Caco-2 (cell line): ENCODE measurements around the gene FLOT1. TPM values are rescaled to one million over a fixed set of nuclear protein-coding genes. Genes with fewer than 3 reads are reported as not detected.

Source experiments
- BruUV-seq: library from RNA; stranded (reverse); fragments of 400-500 nt; replicated peaks from 2 replicates; lab custom pipeline; 2021; lab: Mats Ljungman, UMichigan
- CTCF ChIA-PET: fragments of 300-600 bp; sonication (Branson Sonifier 250); formaldehyde crosslinking; loops from one replicate; lab custom pipeline; 2022; ENCODE audit warnings: antibody characterized with exemption; lab: Charles Lee
- POLR2A ChIA-PET: fragments of 300-600 bp; sonication (Branson Sonifier 250); formaldehyde crosslinking; loops from one replicate; lab custom pipeline; 2022; ENCODE audit warnings: antibody characterized with exemption; lab: Charles Lee
- DNase-seq, 2 experiments: peaks; one replicate each; pipeline versions ENCODE4 v3.0.0 to v3.0.0-alpha.2; 2020 to 2022
- H3K27me3 ChIP-seq: replicated peaks from 2 replicates; pipeline ENCODE4 v1.6.0; 2011; ENCODE audit warnings: low read length; ENCODE audit not compliant: control insufficient read depth, insufficient read depth
- H3K36me3 ChIP-seq: 2 replicates; pipeline ENCODE4 v1.5.1; 2011; ENCODE audit warnings: low read length; ENCODE audit not compliant: control insufficient read depth, insufficient read depth
- H3K4me1 ChIP-seq: fragments of 250-450 bp; sonication (Bioruptor Pico); 2 replicates; pipeline ENCODE4 v1.5.1; 2020; ENCODE audit warnings: mild to moderate bottlenecking
- H3K4me3 ChIP-seq: 2 replicates; pipeline ENCODE4 v1.5.1; 2011; ENCODE audit warnings: low read depth, mild to moderate bottlenecking, control low read depth, low read length
- H3K9me3 ChIP-seq: fragments of 250-450 bp; sonication (Bioruptor Pico); 2 replicates; pipeline ENCODE4 v1.5.1; 2020; ENCODE audit warnings: mild to moderate bottlenecking, moderate library complexity
- H3K27ac Mint-ChIP-seq: one replicate; pipeline ENCODE4 v1.8.0; 2022; ENCODE audit warnings: mixed read lengths; ENCODE audit not compliant: unreplicated experiment
- H3K27me3 Mint-ChIP-seq: one replicate; pipeline ENCODE4 v1.8.0; 2022; ENCODE audit warnings: mixed read lengths; ENCODE audit not compliant: insufficient read depth, unreplicated experiment
- H3K36me3 Mint-ChIP-seq: one replicate; pipeline ENCODE4 v1.8.0; 2022; ENCODE audit warnings: mild to moderate bottlenecking, mixed read lengths; ENCODE audit not compliant: insufficient read depth, unreplicated experiment
- H3K4me1 Mint-ChIP-seq: one replicate; pipeline ENCODE4 v1.8.0; 2022; ENCODE audit warnings: low read depth, mixed read lengths; ENCODE audit not compliant: unreplicated experiment
- H3K4me3 Mint-ChIP-seq: one replicate; pipeline ENCODE4 v1.8.0; 2022; ENCODE audit warnings: mild to moderate bottlenecking, moderate library complexity, mixed read lengths; ENCODE audit not compliant: unreplicated experiment
- H3K9me3 Mint-ChIP-seq: one replicate; pipeline ENCODE4 v1.8.0; 2022; ENCODE audit warnings: mixed read lengths; ENCODE audit not compliant: unreplicated experiment
- intact Hi-C: fragments of 100-400 bp; cut with micrococcal nuclease; formaldehyde crosslinking; loops from one replicate; pipeline ENCODE4 v1.10.0; 2022; ENCODE audit not compliant: unreplicated experiment
- total RNA-seq: library from RNA; stranded (reverse); gene quantifications from 2 replicates; pipeline ENCODE4 v1.2.3, GENCODE V29; 2022
- TF ChIP-seq, protein P1 (sequence below), 2 experiments: fragments of 200-600 bp in 1 of 2; IDR thresholded peaks; 1 replicate in 1 of 2; 2 replicates in 1 of 2; pipeline versions ENCODE4 v1.5.1 to v1.8.0; 2011 to 2022; ENCODE audit warnings: antibody characterized with exemption in 1 of 2, control low read depth in 1 of 2, inconsistent platforms in 1 of 2, low read depth in 1 of 2, low read length in 1 of 2, mild to moderate bottlenecking in 1 of 2, moderate library complexity in 1 of 2; ENCODE audit not compliant: insufficient read depth in 1 of 2, severe bottlenecking in 1 of 2, unreplicated experiment in 1 of 2

FLOT1 gene
- total RNA-seq, 1 experiment from 2014 or later, result 113 TPM

- H3K9me3 Mint-ChIP-seq, result no peaks in the 10 kb centered on the region
- peaks cover 7% of the 10 kb centered on the region for H3K4me1 Mint-ChIP-seq
- Histone ChIP-seq H3K9me3 (no peaks in the 10 kb centered on the region), H3K4me1 (no peaks in the 10 kb centered on the region), H3K4me3 (no peak overlapping the region), H3K27me3 (no peaks in the 10 kb centered on the region), H3K36me3 (peaks cover 4% of the 10 kb centered on the region; the same call in 1 of the 2 replicates)
- no TSS peak for BruUV-seq
- H3K36me3 Mint-ChIP-seq, result peaks cover 55% of the 10 kb centered on the region
- H3K4me3 Mint-ChIP-seq, result no peak overlapping the region
- DNase-seq, result no peak
- ChIA-PET POLR2A (no interaction called here), CTCF (interaction anchor here (0.8 kb wide), 1 partner anchor 30 kb away, joined by 3 read pairs; no protein-coding TSS in a partner anchor)
- intact Hi-C loops, result no loop called here
- no peak overlapping the region for H3K27ac Mint-ChIP-seq
- H3K27me3 Mint-ChIP-seq, result no peaks in the 10 kb centered on the region
- TF ChIP-seq, protein P1, sequence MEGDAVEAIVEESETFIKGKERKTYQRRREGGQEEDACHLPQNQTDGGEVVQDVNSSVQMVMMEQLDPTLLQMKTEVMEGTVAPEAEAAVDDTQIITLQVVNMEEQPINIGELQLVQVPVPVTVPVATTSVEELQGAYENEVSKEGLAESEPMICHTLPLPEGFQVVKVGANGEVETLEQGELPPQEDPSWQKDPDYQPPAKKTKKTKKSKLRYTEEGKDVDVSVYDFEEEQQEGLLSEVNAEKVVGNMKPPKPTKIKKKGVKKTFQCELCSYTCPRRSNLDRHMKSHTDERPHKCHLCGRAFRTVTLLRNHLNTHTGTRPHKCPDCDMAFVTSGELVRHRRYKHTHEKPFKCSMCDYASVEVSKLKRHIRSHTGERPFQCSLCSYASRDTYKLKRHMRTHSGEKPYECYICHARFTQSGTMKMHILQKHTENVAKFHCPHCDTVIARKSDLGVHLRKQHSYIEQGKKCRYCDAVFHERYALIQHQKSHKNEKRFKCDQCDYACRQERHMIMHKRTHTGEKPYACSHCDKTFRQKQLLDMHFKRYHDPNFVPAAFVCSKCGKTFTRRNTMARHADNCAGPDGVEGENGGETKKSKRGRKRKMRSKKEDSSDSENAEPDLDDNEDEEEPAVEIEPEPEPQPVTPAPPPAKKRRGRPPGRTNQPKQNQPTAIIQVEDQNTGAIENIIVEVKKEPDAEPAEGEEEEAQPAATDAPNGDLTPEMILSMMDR (IDR thresholded peaks at IDR 0.05; ENCODE audit: insufficient read depth in 1 of 2, low read depth in 1 of 2, low read length in 1 of 2, severe bottlenecking in 1 of 2, unreplicated experiment in 1 of 2), result no peak
Observed at GRCh38 chr6:30709101-30709868, 33.2 kb downstream of the FLOT1 start.

DNA sequence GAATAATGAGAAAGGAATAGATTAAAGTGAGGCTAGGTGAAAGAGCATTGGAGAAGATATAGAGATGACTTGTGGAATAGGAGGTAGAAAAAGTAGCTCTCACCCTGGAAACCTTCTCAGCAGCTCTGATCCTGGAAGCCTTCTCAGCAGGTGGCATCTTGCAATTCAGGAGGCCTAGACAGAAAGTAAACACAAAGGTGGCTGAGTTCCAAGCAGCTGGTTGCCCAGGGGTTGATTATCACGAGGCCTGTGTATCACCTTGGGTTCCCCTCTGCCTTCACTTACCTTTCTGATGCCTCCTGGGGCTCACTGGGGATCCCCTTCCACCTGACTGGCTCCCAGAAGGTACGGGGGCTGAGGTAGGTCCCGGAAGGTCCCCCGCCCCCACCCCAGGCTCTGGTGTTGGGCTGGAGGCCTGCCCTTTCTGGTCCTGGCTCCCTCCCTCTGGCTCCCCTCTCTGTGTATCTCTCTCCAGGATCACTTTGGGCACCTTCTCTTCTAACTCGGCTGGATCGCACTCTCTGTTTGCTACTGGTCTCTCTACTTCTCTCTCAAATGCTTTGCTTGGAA is 35.1 kb downstream of the FLOT1 start:
- H3K36me3 ChIP-seq, result peaks cover 1% of the 10 kb centered on the region; the same call in 1 of the 2 replicates
- DNase-seq, result no peak
- POLR2A ChIA-PET, result interaction anchor here (0.5 kb wide), 1 partner anchor 93 kb away, joined by 21 read pairs; no protein-coding TSS in a partner anchor
- peaks cover 53% of the 10 kb centered on the region for H3K36me3 Mint-ChIP-seq
- CTCF ChIA-PET, result no interaction called here
- BruUV-seq, result no TSS peak
- H3K27me3 ChIP-seq, result no peaks in the 10 kb centered on the region
- intact Hi-C loops, result no loop called here
- H3K4me1 Mint-ChIP-seq, result peaks cover 7% of the 10 kb centered on the region
- no peaks in the 10 kb centered on the region for H3K27me3 Mint-ChIP-seq
- H3K27ac Mint-ChIP-seq, result no peak overlapping the region
- no peaks in the 10 kb centered on the region for H3K9me3 ChIP-seq
- H3K9me3 Mint-ChIP-seq, result no peaks in the 10 kb centered on the region
- no peaks in the 10 kb centered on the region for H3K4me1 ChIP-seq
- H3K4me3 Mint-ChIP-seq, result no peak overlapping the region
- H3K4me3 ChIP-seq, result no peak overlapping the region
- TF ChIP-seq, protein P1 (IDR thresholded peaks at IDR 0.05; ENCODE audit: insufficient read depth in 1 of 2, low read depth in 1 of 2, low read length in 1 of 2, severe bottlenecking in 1 of 2, unreplicated experiment in 1 of 2), result no peak

GRCh38 chr6:30705620-30706019 is 36.9 kb downstream of the FLOT1 start:
- POLR2A ChIA-PET, result no interaction called here

More at GRCh38 chr6:30705620-30706019, 36.9 kb downstream of the FLOT1 start:
- H3K36me3 ChIP-seq, result no peaks in the 10 kb centered on the region; the same call in 1 of the 2 replicates
- no TSS peak for BruUV-seq
- H3K27me3 ChIP-seq, result no peaks in the 10 kb centered on the region
- H3K9me3 ChIP-seq, result no peaks in the 10 kb centered on the region
- Mint-ChIP-seq H3K9me3 (no peaks in the 10 kb centered on the region), H3K27ac (no peak overlapping the region), H3K4me3 (no peak overlapping the region), H3K36me3 (peaks cover 37% of the 10 kb centered on the region), H3K27me3 (no peaks in the 10 kb centered on the region), H3K4me1 (peaks cover 7% of the 10 kb centered on the region)
- TF ChIP-seq, protein P1 (IDR thresholded peaks at IDR 0.05; ENCODE audit: insufficient read depth in 1 of 2, low read depth in 1 of 2, low read length in 1 of 2, severe bottlenecking in 1 of 2, unreplicated experiment in 1 of 2), result no peak
- no peaks in the 10 kb centered on the region for H3K4me1 ChIP-seq
- no peak for DNase-seq
- H3K4me3 ChIP-seq, result no peak overlapping the region
- intact Hi-C loops, result no loop called here
- CTCF ChIA-PET, result interaction anchor here (0.8 kb wide), 1 partner anchor 382 kb away, joined by 3 read pairs; no protein-coding TSS in a partner anchor
